SK-N-SH (cell line): ENCODE measurements around the gene ZBTB16. TPM values are rescaled to one million over a fixed set of nuclear protein-coding genes. Genes with fewer than 3 reads are reported as not detected.

Experiments
- CTCF ChIA-PET: fragments of 300-600, 350-600 bp; formaldehyde crosslinking; extraction: SDS; loops from one replicate; lab custom pipeline; 2021; lab: Yijun Ruan, JAX
- POLR2A ChIA-PET: fragments of 350-600 bp; sonication (Branson Sonifier 250); formaldehyde crosslinking; extraction: SDS; loops from one replicate; lab custom pipeline; 2020; ENCODE audit warnings: antibody characterized with exemption, inconsistent platforms; lab: Yijun Ruan, JAX
- DNase-seq: peaks from one replicate; pipeline ENCODE4 v3.0.0; 2012
- H2AFZ ChIP-seq: fragments of 200-600 bp; sonication (generic); 2 replicates; pipeline ENCODE4 v1.8.1; 2016; ENCODE audit warnings: antibody characterized with exemption, mild to moderate bottlenecking, low read depth
- H3F3A ChIP-seq: fragments of 200-600 bp; sonication (generic); replicated peaks from 2 replicates; pipeline ENCODE3; 2016; ENCODE audit warnings: antibody characterized with exemption, mild to moderate bottlenecking; ENCODE audit not compliant: insufficient read depth
- H3K27ac ChIP-seq, 2 experiments: fragments of 200-500 bp in 1 of 2; fragments of 200-600 bp in 1 of 2; sonication (Bioruptor generic) in 1 of 2; sonication (generic), shearing (Covaris generic) in 1 of 2; 2 replicates each; pipeline versions ENCODE4 v1.5.1 to v1.6.1; 2014 to 2016; ENCODE audit warnings: low read depth in 2 of 2, inconsistent platforms in 1 of 2, low read length in 1 of 2, mild to moderate bottlenecking in 1 of 2, mixed read lengths in 1 of 2
- H3K27me3 ChIP-seq: fragments of 200-600 bp; sonication (generic), shearing (Covaris generic); 2 replicates; pipeline ENCODE4 v1.6.1; 2016; ENCODE audit warnings: mixed run types; ENCODE audit not compliant: insufficient read depth
- H3K36me3 ChIP-seq, 2 experiments: fragments of 200-500 bp in 1 of 2; fragments of 200-600 bp in 1 of 2; sonication (Bioruptor generic) in 1 of 2; sonication (generic) in 1 of 2; replicated peaks in 1 of 2; 2 replicates each; pipeline versions ENCODE3 to v1.5.1; 2014 to 2016; ENCODE audit warnings: low read length in 1 of 2, mild to moderate bottlenecking in 1 of 2; ENCODE audit not compliant: insufficient read depth in 2 of 2, control insufficient read depth in 1 of 2
- H3K4me1 ChIP-seq, 2 experiments: fragments of 200-500 bp in 1 of 2; fragments of 200-600 bp in 1 of 2; sonication (Bioruptor generic) in 1 of 2; sonication (generic), shearing (Covaris generic) in 1 of 2; 2 replicates each; pipeline versions ENCODE4 v1.5.1 to v1.6.1; 2014 to 2016; ENCODE audit warnings: low read depth in 1 of 2, low read length in 1 of 2, mixed run types in 1 of 2; ENCODE audit not compliant: insufficient read depth in 2 of 2, control insufficient read depth in 1 of 2
- H3K4me2 ChIP-seq: fragments of 200-600 bp; sonication (generic), shearing (Covaris generic); 2 replicates; pipeline ENCODE4 v1.6.1; 2017; ENCODE audit warnings: mixed run types
- H3K4me3 ChIP-seq, 2 experiments: fragments of 200-500 bp in 1 of 2; fragments of 200-600 bp in 1 of 2; sonication (Bioruptor generic) in 1 of 2; sonication (generic), shearing (Covaris generic) in 1 of 2; 2 replicates each; pipeline versions ENCODE4 v1.5.1 to v1.8.1; 2014 to 2016; ENCODE audit warnings: low read depth in 2 of 2, inconsistent platforms in 1 of 2, low read length in 1 of 2, mild to moderate bottlenecking in 1 of 2, mixed read lengths in 1 of 2, moderate library complexity in 1 of 2
- H3K79me2 ChIP-seq: fragments of 200-600 bp; sonication (generic); 2 replicates; pipeline ENCODE4 v1.8.1; 2017; ENCODE audit warnings: mild to moderate bottlenecking; ENCODE audit not compliant: insufficient read depth
- H3K9ac ChIP-seq: fragments of 200-600 bp; sonication (generic); 2 replicates; pipeline ENCODE4 v1.6.1; 2017; ENCODE audit warnings: mixed run types
- H3K9me2 ChIP-seq: fragments of 200-600 bp; sonication (generic); 2 replicates; pipeline ENCODE4 v1.6.1; 2017; ENCODE audit warnings: mixed run types
- H3K9me3 ChIP-seq: fragments of 200-600 bp; sonication (generic); 2 replicates; pipeline ENCODE4 v1.6.1; 2017; ENCODE audit warnings: mixed run types, mild to moderate bottlenecking, moderate library complexity
- H4K20me1 ChIP-seq: fragments of 200-600 bp; sonication (generic); 2 replicates; pipeline ENCODE4 v1.6.1; 2017; ENCODE audit warnings: mild to moderate bottlenecking, mixed run types; ENCODE audit not compliant: insufficient read depth
- FOXJ3 ChIP-seq: sonication (generic); formaldehyde crosslinking; IDR thresholded peaks from 2 replicates; pipeline ENCODE4 v1.5.1; 2020; ENCODE audit warnings: mild to moderate bottlenecking, missing genetic modification reagents
- GABPA ChIP-seq: IDR thresholded peaks from 2 replicates; pipeline ENCODE4 v1.4.0; 2012; ENCODE audit warnings: low read depth, mild to moderate bottlenecking
- JUND ChIP-seq: IDR thresholded peaks from 2 replicates; pipeline ENCODE4 v1.4.0; 2012
- MXI1 ChIP-seq: IDR thresholded peaks from 2 replicates; pipeline ENCODE4 v1.6.1; 2012; ENCODE audit warnings: mild to moderate bottlenecking, low read depth, low read length, improper control_type of control experiment
- NFIC ChIP-seq: IDR thresholded peaks from 2 replicates; pipeline ENCODE4 v1.4.0; 2012; ENCODE audit warnings: borderline replicate concordance
- POLR2AphosphoS5 ChIP-seq: IDR thresholded peaks from 2 replicates; pipeline ENCODE4 v1.6.1; 2012; ENCODE audit warnings: low read depth, low read length
- RFX5 ChIP-seq: IDR thresholded peaks from 2 replicates; pipeline ENCODE4 v1.6.1; 2012; ENCODE audit warnings: mild to moderate bottlenecking, improper control_type of control experiment, low read length
- SIN3A ChIP-seq: IDR thresholded peaks from 2 replicates; pipeline ENCODE4 v1.6.1; 2012; ENCODE audit warnings: low read depth, mild to moderate bottlenecking, low read length, moderate library complexity, borderline replicate concordance
- TAF1 ChIP-seq: IDR thresholded peaks from 2 replicates; pipeline ENCODE4 v1.6.1; 2012; ENCODE audit warnings: low read depth, mild to moderate bottlenecking, low read length, moderate library complexity, borderline replicate concordance
- USF2 ChIP-seq: fragments of 150-350 bp; IDR thresholded peaks from 2 replicates; pipeline ENCODE4 v1.6.1; 2017; ENCODE audit warnings: antibody characterized with exemption, low read length, low read depth, borderline replicate concordance
- ZBTB33 ChIP-seq: IDR thresholded peaks from 2 replicates; pipeline ENCODE4 v1.4.0; 2012; ENCODE audit warnings: low read depth, borderline replicate concordance
- WGBS: methylation state at CpG from one replicate; pipeline ENCODE4 v1.1.6; 2017; ENCODE audit warnings: low lambda C conversion rate; 5-methylcytosine and 5-hydroxymethylcytosine counted together
- polyA plus RNA-seq, 3 experiments: library from polyadenylated mRNA; depleted of rRNA; stranded (reverse); fragments of >200 nt; gene quantifications; 2 replicates each; pipeline ENCODE4 v1.2.3, GENCODE V29; 2012
- TF ChIP-seq, protein P1 (sequence below): fragments of 200-600 bp; sonication (generic); IDR thresholded peaks from 2 replicates; pipeline ENCODE4 v1.6.1; 2017; ENCODE audit warnings: antibody characterized with exemption, mild to moderate bottlenecking, moderate library complexity

The ZBTB16 gene
- polyA plus RNA-seq, 1 of the 3 experiments (the other 2 are of a cell fraction): not detected

- TF ChIP-seq ZBTB33: no peak
- TF ChIP-seq, protein P1, sequence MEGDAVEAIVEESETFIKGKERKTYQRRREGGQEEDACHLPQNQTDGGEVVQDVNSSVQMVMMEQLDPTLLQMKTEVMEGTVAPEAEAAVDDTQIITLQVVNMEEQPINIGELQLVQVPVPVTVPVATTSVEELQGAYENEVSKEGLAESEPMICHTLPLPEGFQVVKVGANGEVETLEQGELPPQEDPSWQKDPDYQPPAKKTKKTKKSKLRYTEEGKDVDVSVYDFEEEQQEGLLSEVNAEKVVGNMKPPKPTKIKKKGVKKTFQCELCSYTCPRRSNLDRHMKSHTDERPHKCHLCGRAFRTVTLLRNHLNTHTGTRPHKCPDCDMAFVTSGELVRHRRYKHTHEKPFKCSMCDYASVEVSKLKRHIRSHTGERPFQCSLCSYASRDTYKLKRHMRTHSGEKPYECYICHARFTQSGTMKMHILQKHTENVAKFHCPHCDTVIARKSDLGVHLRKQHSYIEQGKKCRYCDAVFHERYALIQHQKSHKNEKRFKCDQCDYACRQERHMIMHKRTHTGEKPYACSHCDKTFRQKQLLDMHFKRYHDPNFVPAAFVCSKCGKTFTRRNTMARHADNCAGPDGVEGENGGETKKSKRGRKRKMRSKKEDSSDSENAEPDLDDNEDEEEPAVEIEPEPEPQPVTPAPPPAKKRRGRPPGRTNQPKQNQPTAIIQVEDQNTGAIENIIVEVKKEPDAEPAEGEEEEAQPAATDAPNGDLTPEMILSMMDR: no peak
Observed at GRCh38 chr11:114150671-114151070, 91.2 kb downstream of the ZBTB16 start (continued).

- POLR2A ChIA-PET: no interaction called here
- Histone ChIP-seq H3K9me3 (no peaks in the 10 kb centered on the region), H3K9ac (no peak overlapping the region), H3K9me2 (no peaks in the 10 kb centered on the region), H3K79me2 (no peaks in the 10 kb centered on the region), H3K4me3 (no peak overlapping the region), H2AFZ (no peak overlapping the region), H3K4me1 (peaks cover 0 to 11% of the 10 kb centered on the region in 2 experiments; a peak in 2 of 4 replicates), H3K36me3 (no peaks in the 10 kb centered on the region), H3K4me2 (no peak overlapping the region), H3K27ac (no peak overlapping the region), H4K20me1 (no peaks in the 10 kb centered on the region), H3K27me3 (peaks cover 41% of the 10 kb centered on the region), H3F3A (peaks cover 3% of the 10 kb centered on the region)
- TF ChIP-seq NFIC: no peak
- no peak for TF ChIP-seq SIN3A
- TF ChIP-seq RFX5: no peak
- TF ChIP-seq GABPA: no peak
- no peak for TF ChIP-seq MXI1
- no peak for TF ChIP-seq USF2
- no peak for TF ChIP-seq JUND
- TF ChIP-seq POLR2AphosphoS5: no peak
- TF ChIP-seq TAF1: no peak
- TF ChIP-seq, protein P1: no peak
- no peak for TF ChIP-seq FOXJ3 (CRISPR knock-in tag)
- 52% methylated on average over 2 of the region's 2 CpGs for WGBS
- no peak for DNase-seq
- CTCF ChIA-PET: interaction anchor here (0.6 to 1.4 kb wide), 2 partner anchors 59 to 158 kb away, joined by 3 read pairs; no protein-coding TSS in a partner anchor
Observed at GRCh38 chr11:114151631-114152030, 92.1 kb downstream of the ZBTB16 start.
